ENCODE measurements around the gene FAM187B.
"Not testable (repeated sequence)": the region's sequence is repeated elsewhere in the genome, so short reads cannot be mapped to it uniquely, and the experiment has no call there.

Gene FAM187B

DNA sequence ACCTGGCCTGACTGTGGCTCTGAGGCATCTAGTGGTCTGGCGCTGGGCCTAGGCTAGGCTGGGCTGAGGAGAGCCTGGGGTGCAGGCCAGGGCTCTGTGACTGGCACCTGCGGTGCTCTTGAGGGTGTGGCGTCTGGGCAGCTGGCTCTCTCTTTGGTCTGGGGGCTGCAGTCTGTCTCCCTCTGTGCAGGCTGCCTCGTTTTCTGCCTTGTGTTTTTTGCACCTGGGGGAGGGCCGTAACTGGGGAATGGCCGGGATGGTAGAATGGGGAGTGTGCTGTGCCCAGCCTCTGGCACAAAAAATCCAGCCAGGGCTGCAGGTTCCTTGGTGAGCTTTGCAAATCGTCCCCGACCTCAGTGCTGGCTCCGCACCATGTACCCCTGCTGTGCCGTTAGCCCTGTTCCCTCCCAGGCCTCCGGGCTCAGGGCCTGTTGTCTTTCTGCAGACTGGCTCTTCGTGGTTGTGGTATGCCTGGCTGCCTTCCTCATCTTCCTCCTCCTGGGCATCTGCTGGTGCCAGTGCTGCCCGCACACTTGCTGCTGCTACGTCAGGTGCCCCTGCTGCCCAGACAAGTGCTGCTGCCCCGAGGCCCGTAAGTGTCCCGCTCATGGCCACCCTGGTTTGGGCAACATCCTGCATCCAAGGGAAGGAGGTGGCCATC, 33.7 kb upstream of the FAM187B start:
- DNase-seq (ENCODE audit: low spot score) = no peak

DNA sequence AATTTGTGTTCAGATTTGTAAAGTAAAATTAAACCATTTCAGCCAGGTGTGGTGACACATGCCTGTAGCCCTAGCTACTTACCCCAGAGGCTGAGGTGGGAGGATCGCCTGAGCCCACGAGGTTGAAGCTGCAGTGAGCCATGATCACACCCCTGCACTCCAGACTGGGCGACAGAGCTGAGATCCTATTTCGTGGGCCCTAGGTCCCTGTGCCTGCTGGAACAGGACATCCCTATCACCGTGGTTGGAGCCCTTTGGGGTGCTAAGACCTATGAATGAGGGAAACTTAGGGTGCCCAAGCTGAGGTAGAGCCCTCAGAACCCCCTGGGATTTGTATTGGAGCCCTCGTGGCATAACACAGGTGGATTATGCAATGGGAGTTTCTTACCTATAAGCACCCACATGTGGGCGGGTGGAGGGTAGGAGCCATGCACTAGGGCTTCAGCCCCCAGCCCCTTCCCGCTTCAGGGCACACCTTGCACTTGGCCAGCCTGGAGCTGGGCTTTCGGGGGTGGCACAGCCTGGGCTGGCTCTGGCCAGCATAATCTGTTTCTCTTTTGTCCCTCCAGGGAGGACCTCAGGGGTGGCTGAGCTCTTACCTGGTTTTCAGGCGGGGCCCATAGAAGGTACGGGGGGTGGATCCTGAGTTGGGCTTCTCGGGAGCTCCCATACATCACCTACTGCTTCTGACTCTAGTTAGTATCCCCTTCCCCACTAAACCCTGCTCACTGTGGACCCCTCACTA, 33.0 kb upstream of the FAM187B start:
- no peak for DNase-seq (ENCODE audit: low spot score)

DNA sequence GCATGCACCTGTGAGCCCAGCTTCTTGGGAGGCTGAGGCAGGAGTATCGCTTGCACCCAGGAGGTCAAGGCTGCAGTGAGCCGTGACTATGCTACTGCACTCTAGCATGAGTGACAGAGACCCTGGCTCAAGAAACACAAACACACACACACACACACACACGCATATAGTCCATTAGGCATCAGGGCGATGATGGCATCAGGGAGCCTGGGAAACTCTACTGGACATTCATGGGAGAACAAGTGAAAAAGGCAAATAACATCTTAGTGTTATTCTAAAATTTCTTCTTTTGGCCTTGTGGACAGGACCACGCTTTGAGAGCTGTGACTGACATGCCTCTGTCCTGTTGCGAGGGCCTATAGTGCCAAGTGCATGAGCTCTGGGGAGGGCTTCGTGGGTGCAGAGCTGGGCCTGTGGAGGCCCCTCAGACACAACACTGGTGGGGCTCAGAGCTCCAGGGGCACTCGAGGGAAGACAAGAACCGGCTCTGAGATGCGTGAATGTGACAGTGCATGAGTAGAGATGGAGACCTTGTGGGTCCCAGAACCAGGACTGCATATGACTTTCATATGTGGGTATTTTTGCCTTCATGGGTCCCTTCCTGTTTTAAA, 32.3 kb upstream of the FAM187B start:
- DNase-seq (ENCODE audit: low spot score) = no peak

DNA sequence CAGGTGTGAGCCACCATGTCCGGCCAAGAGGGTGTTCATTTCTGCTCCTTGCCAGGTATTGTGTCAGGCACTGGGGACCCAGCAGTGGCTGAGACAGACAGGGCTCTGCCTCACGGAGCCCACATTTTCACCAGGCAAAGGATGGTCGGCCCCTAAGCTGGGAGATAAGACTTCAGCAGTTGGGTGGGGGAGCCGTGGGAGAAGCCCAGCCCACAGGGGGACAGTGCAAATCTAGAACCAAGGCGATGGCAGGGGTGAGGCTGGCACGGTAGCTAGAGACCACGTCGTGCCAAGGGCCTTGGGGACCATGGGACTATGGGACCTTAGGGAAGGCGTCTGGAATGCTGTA, 28.5 kb upstream of the FAM187B start:
- no peak for DNase-seq (ENCODE audit: low spot score)

DNA sequence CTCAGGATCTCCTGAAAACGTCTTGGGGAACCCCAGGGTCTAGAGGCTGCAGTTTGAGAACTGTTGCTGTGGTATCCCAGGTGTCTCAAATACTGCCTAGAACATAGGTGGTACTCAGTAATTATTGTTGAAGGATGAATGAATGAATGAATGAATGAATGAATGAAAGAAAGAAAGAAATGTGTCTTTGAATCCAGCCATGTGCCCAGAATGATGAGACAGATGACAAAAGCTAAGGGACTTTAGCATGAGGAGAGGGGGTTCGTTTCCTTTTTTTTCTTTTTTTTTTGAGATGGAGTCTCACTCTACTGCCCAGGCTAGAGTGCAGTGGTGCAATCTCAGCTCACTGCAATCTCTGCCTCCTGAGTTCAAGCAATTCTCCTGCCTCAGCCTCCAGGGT, 28.0 kb upstream of the FAM187B start:
- no peak for DNase-seq (ENCODE audit: low spot score)

DNA sequence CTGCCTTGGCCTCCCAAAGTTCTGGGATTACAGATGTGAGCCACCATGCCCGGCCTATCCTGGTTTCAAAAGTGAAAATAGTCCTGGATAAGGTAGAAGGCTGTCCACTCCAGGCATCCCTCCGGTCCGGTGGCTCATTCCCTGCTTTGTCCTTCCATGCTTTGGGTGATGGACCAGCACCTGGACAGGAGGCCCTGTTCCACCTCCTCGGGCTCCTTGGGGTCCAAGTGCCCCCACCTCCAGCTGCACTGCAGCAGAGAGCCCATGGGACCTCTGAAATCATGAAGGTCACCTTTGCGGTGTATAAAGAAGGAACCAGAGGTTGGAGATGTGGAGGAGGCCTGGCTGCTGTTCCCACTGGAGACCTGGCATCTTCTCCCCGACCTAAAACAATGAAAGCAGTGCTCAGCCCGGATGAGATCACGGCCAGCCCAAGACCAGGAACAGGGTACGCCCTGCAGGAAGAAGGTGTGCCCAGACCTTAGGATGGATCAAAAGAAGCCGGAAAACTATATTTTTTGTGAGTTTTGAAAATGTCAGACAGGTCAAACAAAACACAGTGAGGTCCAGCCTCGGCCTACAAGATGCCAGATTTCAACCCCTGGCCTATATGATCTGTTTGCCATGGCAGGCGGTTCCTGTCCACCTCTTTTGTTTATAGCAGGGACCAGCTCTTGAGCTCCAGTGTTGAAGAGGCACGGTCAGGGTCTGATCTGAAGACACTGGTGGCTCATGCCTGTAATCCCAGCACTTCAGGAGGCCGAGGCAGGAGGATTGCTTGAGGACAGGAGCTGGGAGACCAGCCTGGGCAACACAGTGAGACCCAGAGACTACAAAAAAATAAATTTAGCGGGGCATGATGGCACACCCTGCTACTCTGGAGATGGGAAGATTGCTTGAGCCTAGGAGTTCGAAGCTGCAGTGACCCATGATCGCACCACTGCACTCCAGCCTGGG, 26.1 kb upstream of the FAM187B start:
- no peak for DNase-seq (ENCODE audit: low spot score)

DNA sequence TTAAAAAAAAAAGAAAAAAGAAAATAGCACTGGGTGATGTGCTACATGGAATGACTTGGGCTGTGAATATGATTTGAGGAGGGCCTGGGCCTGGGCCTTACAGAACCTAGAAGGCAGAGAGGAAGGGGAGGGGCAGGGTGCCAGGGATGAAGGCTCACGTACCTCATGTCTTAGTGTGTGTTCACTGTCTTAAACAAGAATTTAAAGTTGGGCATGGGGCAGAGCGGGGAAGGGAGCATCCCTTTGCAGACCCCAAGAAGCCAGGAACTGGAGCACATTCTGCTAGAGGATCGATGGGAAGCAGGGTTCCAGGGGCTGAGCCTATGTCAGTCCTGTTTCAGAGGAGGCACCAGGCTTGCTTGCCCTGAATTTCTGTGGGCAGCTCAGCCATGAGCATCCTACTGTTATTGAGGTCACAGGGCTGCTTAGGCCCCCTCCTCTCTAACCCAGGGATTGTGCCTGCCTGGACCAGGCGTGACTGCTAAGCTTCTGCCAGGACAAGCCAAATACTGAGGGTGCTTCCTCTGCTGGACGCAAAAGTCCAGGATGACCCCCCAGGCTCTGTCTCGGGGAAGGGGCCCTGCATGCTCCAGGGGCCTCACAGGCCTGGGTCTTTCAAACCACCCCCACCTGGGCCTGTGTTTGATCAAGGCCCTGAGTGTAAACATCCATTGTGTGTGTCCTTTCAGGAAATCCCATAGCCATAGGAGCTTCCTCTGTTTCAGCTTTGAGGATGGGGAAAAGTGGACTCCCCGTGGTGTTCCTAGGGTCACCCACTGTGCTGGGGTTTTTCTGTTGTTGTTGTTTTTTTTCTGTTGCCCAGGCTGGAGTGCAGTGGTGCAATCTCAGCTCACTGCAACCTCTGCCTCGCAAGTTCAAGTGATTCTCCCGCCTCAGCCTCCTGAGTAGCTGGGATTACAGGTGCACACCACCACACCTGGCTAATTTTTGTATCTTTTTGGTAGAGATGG, 25.1 kb upstream of the FAM187B start:
- DNase-seq (ENCODE audit: low spot score) = no peak

DNA sequence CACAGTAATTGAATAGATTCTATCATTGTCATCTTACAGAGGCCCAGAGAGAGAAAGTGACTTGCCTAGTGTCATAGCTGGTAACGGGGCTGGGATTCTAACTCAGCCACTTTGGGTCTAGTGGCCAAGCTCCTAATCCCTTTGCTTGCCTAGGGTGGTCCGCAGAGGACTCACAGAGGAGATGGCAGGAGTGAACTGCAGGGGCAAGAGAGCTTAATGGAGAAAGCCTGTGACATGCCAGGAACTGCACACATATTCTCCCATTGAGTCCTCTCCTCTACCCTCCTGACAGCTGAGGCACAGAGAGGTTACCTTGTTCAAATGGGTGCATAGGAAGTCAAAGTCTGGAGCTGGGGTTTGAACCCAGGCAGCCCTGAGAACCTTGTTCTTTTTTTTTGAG, 22.9 kb upstream of the FAM187B start:
- no peak for DNase-seq (ENCODE audit: low spot score)

DNA sequence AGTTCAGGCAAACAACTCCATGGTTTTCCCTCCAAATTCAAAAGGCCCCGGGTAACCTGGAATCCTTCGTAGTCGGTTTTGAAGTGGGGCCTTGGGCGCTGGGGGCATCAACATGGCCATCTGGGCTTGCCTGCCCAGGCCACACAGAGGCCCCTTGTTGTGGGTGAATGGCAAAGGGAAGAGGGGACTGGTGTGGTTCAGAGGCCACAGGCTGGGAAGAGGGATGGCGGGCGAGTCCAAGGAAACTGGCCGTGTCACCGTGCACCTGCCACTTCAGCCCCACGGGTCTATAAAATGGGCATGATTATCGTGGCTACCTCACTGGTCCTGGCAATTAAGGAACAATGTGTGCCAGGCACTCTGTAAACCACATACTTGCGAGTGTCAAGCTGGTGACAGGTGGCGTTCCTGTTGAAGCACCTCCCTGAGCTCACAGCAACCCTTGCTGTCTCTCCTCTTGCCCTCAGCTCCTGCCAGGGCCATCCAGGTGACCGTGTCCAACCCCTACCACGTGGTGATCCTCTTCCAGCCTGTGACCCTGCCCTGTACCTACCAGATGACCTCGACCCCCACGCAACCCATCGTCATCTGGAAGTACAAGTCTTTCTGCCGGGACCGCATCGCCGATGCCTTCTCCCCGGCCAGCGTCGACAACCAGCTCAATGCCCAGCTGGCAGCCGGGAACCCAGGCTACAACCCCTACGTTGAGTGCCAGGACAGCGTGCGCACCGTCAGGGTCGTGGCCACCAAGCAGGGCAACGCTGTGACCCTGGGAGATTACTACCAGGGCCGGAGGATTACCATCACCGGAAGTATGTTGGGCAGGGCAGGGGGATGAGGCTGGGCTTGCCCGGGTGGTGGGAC, 21.5 kb upstream of the FAM187B start:
- no peak for DNase-seq (ENCODE audit: low spot score)

DNA sequence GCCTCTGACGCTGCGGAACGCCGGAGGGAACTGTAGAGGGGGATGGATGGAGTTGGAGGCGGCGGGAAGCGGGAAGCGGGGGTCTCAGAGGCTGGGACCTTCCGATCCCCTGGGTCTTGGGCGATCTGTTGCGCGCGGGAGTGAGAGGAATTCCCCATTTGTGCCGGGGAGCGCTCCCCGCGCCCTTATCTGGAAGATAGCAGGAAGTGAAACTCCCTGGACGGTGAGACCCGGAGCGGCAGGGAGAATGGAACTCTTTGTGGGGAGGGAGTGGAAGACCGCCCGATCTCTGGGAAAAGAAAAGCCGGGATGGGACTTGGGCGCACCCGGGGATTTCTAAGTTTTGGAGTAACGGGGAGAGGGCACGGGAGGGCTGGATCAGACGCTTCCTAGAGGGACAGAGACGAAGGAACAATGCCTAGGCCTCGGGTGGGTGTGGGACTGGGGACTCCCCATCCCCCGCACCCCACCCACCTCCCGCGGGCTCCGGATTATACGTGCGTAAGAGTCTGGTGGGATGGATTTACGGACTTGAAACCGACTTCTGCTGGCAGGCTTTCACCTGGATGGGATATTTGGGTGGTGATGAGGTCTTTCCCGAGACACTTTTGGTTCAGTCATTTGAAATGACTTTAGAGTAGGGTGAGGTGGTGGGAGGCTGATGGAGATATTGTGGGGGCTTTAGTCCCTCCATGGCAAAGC, 20.8 kb upstream of the FAM187B start:
- DNase-seq (ENCODE audit: low spot score) = peak; percentile 46

DNA sequence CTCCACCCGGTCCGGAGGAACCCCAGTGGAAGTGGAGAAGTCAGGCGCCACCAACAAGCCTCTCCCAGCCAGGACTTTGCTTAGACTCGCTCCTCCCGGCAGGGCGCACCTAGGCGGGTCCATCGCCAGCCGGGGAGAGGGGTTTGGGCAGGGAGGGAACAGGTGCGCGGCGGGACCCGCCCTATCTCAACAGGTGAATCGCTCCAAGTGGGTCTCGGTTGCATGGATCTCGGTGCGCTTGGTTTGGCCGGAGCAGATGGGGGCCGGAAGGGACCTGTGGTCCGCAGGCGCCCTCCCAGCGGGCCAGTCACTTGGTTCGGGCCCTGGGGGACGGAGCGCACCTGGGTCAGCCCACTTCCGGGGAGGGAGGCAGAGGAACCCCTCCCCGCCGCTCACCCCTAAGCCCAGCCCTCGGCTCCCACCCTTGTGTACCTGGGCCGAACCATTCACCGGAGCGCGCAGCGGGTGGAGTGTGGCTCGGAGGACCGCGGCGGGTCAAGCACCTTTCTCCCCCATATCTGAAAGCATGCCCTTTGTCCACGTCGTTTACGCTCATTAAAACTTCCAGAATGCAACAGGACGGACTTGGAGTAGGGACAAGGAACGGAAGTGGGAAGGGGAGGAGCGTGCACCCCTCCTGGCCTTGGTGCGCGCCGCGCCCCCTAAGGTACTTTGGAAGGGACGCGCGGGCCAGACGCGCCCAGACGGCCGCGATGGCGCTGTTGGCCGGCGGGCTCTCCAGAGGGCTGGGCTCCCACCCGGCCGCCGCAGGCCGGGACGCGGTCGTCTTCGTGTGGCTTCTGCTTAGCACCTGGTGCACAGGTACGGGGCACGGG, 20.0 kb upstream of the FAM187B start, which contains the start of gene LSR:
TSS of gene LSR (plus strand) at position 693 of the 836 bp plus-strand sequence. CDS start at position 714, 21 bp downstream.
- peak; percentile 96 for DNase-seq (ENCODE audit: low spot score)

DNA sequence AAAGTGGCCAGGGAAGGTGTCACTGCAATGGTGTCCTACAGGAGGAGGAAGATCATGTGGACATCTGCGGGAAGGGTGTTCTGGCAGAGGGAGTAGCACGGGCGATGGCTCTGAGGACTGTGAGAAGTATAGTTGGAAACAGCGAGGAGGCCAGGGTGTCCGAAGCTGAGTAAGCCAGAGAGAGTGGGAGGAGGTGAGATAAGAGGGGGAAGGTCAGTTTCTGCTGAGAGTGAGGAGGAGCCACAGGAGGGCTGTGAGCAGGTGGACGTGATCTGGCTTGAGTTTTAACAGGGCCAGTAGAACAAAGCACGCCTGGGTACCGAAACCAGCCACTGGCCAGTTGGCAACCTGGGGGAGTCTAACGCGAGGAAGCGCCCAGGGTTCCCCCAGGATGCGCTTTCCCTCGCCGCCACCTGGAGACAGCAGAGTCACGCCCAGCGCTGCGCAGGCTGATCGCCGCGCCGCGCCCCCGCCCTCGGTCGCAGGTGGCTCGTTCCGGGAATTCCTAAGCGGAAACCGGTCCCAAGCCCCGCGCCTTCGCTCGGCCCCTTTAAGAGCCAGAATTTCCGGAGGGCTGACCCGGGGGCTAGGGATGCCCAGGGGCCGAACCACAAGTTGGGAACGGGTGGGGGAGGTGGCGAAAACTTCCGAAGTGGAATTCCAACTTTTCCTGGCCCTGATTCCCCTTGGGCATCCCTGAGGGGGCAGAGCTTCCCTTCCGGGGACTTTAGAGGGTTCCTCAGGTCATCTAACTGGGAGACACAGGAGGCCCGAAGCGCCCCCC, 19.2 kb upstream of the FAM187B start:
- DNase-seq (ENCODE audit: low spot score) = peak; percentile 97

DNA sequence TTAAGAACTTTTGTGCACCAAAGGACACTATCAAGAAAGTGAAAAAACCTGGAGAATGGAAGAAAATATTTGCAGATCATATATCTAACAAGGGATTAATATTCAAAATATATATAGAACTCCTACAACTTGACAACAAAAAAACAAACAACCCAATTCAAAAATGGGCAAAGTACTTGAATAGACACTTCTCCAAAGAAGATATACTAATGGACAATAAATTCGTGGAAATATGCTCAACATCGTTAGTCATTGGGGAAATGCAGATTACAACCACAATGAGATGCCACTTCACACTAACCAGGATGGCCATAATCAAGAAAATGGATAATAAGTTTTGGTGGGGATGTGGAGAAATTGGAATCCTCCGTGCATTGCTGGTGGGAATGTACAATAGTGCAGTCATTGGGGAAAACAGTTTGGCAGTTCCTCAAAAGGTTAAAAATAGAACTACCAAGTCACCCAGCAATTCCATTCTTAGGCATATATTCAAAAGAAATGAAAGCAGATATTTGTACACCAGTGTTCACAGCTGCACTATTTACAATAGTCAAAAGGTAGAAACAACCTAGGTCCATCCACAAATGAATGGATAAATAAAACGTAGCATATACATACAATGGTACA, 18.0 kb upstream of the FAM187B start:
- no peak for DNase-seq (ENCODE audit: low spot score)

DNA sequence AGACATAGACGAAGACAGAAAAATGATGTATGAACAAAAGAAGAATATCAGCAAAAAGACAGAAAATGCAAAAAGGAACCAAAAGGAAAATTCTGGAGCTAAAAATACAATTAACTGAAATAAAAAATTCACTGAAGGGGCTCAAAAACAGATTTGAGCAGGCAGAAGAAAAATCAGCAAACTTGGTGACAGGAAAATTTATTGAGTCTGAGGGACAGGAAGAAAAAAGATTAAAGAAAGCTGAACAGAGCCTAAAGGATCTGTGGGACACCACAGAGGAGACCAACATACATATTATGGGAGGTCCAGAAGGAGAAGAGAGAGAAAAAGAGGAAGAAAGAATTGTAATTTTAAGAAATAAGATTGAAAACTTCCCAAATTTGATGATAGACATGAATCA, 12.9 kb upstream of the FAM187B start:
- DNase-seq (ENCODE audit: low spot score) = no peak

DNA sequence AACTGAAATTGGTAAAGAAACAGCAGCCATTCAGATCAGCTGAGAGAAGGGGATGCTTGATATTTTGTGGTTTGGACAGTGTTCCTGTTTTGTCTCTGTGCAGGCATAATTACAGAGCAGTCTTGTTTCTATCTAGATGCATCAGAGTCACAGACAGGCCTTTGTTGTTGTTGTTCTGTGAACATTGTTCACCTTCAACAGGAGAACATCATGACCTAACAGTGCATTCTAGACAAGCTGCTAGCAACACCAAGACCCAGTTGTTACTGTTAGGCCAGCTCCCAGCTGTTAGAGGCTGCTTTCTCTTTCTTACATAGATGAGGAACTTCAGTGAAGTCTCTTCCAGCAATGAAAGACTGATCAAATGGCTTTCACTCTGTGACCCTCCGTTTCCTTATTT, 11.8 kb upstream of the FAM187B start:
- DNase-seq (ENCODE audit: low spot score) = no peak

DNA sequence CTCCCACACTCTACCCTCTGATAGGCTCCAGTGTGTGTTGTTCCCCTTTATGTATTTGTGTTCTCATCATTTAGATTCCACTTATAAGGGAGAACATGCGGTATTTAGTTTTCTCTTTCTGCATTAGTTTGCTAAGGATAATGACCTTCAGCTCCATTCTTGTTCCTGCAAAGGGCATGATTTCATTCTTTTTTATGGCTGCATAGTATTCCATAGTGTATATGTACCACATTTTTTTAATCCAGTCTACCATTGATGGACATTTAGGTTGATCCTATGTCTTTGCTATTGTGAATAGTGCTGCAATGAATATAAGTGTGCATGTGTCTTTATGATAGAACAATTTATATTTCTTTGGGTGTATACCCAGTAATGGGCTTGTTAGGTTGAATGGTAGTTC, 11.1 kb upstream of the FAM187B start:
- DNase-seq (ENCODE audit: low spot score) = not testable (repeated sequence)

Measured in kidney tubule cell (primary cell).